Measurements from ENCODE around the gene LARGE1.

LARGE1 gene

DNA sequence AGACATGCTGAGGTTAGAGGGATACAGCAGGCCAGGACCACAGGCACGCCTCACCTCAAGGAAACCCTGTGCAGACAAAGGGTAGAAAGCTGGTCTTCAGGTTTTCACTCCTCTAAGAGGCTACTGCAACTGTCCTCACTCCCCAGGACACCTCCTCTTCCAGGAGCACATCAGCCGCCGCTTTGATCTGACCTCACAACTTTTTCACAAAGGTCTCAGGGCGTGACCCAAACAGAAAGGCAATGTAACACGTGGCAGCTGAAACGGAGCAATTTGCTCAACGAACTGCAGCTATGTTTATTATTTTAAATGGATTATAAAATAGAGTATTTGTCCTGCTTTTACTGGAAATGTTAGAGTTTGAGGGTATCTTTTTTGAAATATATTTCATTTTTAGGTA is 46.1 kb downstream of the LARGE1 start:
- no peak overlapping the region for H3K27ac ChIP-seq (ENCODE audit: low read depth, low read length, poor library complexity, severe bottlenecking)
- H4K20me1 ChIP-seq (ENCODE audit: insufficient read depth, low read length) = no peaks in the 10 kb centered on the region
- H2AFZ ChIP-seq (ENCODE audit: low read length) = no peak overlapping the region
- no peaks in the 10 kb centered on the region for H3K27me3 ChIP-seq (ENCODE audit: insufficient read depth, low read length)
- no peak overlapping the region for H3K4me2 ChIP-seq (ENCODE audit: low read length)
- H3F3A ChIP-seq (ENCODE audit: insufficient read depth, low read length) = no peaks in the 10 kb centered on the region
- no peak overlapping the region for H3K9ac ChIP-seq (ENCODE audit: low read length)
- no peaks in the 10 kb centered on the region for H3K9me2 ChIP-seq (ENCODE audit: low read depth, low read length)
- H3K9me3 ChIP-seq (ENCODE audit: low read length) = no peaks in the 10 kb centered on the region
- H3K36me3 ChIP-seq (ENCODE audit: insufficient read depth, low read length) = no peaks in the 10 kb centered on the region
- H3K4me3 ChIP-seq (ENCODE audit: low read depth, low read length, poor library complexity, severe bottlenecking) = no peak overlapping the region
- H3K79me2 ChIP-seq (ENCODE audit: insufficient read depth, low read length) = 0 out of 2 replicates have a peak, but pooled peaks cover 2% of the 10 kb centered on the region
- H3K4me1 ChIP-seq (ENCODE audit: insufficient read depth, low read length, severe bottlenecking) = no peaks in the 10 kb centered on the region
- TF ChIP-seq, protein P1, sequence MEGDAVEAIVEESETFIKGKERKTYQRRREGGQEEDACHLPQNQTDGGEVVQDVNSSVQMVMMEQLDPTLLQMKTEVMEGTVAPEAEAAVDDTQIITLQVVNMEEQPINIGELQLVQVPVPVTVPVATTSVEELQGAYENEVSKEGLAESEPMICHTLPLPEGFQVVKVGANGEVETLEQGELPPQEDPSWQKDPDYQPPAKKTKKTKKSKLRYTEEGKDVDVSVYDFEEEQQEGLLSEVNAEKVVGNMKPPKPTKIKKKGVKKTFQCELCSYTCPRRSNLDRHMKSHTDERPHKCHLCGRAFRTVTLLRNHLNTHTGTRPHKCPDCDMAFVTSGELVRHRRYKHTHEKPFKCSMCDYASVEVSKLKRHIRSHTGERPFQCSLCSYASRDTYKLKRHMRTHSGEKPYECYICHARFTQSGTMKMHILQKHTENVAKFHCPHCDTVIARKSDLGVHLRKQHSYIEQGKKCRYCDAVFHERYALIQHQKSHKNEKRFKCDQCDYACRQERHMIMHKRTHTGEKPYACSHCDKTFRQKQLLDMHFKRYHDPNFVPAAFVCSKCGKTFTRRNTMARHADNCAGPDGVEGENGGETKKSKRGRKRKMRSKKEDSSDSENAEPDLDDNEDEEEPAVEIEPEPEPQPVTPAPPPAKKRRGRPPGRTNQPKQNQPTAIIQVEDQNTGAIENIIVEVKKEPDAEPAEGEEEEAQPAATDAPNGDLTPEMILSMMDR (IDR thresholded peaks at IDR 0.05; ENCODE audit: low read length) = no peak
- no peak for TF ChIP-seq EZH2 (IDR thresholded peaks at IDR 0.05; ENCODE audit: borderline replicate concordance, low read length)

DNA sequence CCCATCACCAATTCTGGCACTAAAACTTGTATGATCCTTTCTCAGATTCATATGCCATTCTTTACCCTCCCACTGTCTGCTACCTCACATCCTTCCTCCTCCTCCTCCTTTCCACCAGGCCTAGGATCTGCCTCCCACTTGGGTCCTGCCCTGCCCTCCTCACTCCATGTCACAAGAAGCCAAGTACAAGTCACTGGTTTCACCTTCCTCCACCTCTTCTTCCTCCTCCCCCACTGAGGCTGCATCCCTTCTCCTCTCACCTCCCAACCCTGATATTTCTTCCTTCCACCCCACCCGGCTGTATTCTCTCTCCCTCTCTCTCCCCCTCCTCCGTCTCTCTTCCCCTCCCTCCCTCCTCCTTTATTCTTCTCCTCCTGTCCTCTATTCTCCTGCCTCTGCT is 46.6 kb downstream of the LARGE1 start:
- Histone ChIP-seq H3K9ac (ENCODE audit: low read length) (no peak overlapping the region), H3K4me2 (ENCODE audit: low read length) (no peak overlapping the region), H3K4me1 (ENCODE audit: insufficient read depth, low read length, severe bottlenecking) (no peaks in the 10 kb centered on the region), H3K4me3 (ENCODE audit: low read depth, low read length, poor library complexity, severe bottlenecking) (no peak overlapping the region), H4K20me1 (ENCODE audit: insufficient read depth, low read length) (no peaks in the 10 kb centered on the region), H2AFZ (ENCODE audit: low read length) (no peak overlapping the region), H3K9me2 (ENCODE audit: low read depth, low read length) (no peaks in the 10 kb centered on the region), H3K27ac (ENCODE audit: low read depth, low read length, poor library complexity, severe bottlenecking) (no peak overlapping the region), H3K27me3 (ENCODE audit: insufficient read depth, low read length) (no peaks in the 10 kb centered on the region), H3F3A (ENCODE audit: insufficient read depth, low read length) (no peaks in the 10 kb centered on the region), H3K9me3 (ENCODE audit: low read length) (no peaks in the 10 kb centered on the region), H3K79me2 (ENCODE audit: insufficient read depth, low read length) (0 out of 2 replicates have a peak, but pooled peaks cover 2% of the 10 kb centered on the region), H3K36me3 (ENCODE audit: insufficient read depth, low read length) (no peaks in the 10 kb centered on the region)
- TF ChIP-seq, protein P1 (IDR thresholded peaks at IDR 0.05; ENCODE audit: low read length) = no peak
- TF ChIP-seq EZH2 (IDR thresholded peaks at IDR 0.05; ENCODE audit: borderline replicate concordance, low read length) = no peak

DNA sequence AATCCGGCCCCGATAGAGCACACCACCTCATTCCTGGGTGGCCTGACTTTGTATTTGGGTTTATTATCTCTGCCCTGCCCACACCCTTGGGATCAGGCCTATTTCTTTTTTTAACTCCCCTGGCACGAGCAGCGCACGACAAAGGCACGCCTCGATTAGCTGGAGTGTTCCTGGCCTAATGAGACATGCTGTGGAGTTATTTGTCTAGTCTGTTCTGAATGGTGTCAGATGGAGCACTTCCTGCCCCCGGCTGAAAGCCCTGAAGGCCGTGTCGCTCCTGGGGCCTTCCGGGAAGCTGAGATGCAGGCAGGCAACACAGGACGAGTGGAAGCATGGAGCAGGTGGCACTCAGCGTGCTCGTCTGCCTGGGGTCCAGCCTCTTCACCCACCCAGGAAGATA is 47.1 kb downstream of the LARGE1 start:
- no peaks in the 10 kb centered on the region for H4K20me1 ChIP-seq (ENCODE audit: insufficient read depth, low read length)

More for the DNA sequence above, 47.1 kb downstream of the LARGE1 start:
- Histone ChIP-seq H2AFZ (ENCODE audit: low read length) (no peak overlapping the region), H3F3A (ENCODE audit: insufficient read depth, low read length) (no peaks in the 10 kb centered on the region), H3K4me2 (ENCODE audit: low read length) (no peak overlapping the region), H3K9me2 (ENCODE audit: low read depth, low read length) (no peaks in the 10 kb centered on the region), H3K4me3 (ENCODE audit: low read depth, low read length, poor library complexity, severe bottlenecking) (no peak overlapping the region), H3K4me1 (ENCODE audit: insufficient read depth, low read length, severe bottlenecking) (no peaks in the 10 kb centered on the region), H3K36me3 (ENCODE audit: insufficient read depth, low read length) (no peaks in the 10 kb centered on the region), H3K9me3 (ENCODE audit: low read length) (no peaks in the 10 kb centered on the region), H3K79me2 (ENCODE audit: insufficient read depth, low read length) (0 out of 2 replicates have a peak, but pooled peaks cover 2% of the 10 kb centered on the region), H3K27ac (ENCODE audit: low read depth, low read length, poor library complexity, severe bottlenecking) (no peak overlapping the region), H3K9ac (ENCODE audit: low read length) (no peak overlapping the region), H3K27me3 (ENCODE audit: insufficient read depth, low read length) (no peaks in the 10 kb centered on the region)
- no peak for TF ChIP-seq EZH2 (IDR thresholded peaks at IDR 0.05; ENCODE audit: borderline replicate concordance, low read length)
- TF ChIP-seq, protein P1 (IDR thresholded peaks at IDR 0.05; ENCODE audit: low read length) = no peak
